ENCODE data around the gene BARHL1.

The BARHL1 gene

DNA sequence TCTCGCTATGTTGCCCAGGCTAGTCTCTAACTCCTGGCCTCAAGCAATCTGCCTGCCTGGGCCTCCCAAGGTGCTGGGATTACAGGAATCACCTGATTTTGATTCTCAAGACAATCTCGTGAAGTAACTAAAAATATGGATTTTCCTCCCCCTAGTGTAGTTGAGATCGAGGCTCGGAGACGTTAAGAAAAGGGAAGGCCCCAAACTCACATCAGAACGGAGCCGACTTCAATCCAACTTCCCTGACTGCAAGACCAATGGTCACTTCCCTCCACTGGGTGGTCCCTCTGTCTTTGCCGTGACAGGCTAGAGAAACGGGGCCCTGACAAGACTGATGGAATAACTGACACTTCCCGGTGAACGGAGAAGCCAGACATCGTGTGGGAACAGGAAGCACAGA, 28.3 kb downstream of the BARHL1 start:
- DNase-seq = no peak

DNA sequence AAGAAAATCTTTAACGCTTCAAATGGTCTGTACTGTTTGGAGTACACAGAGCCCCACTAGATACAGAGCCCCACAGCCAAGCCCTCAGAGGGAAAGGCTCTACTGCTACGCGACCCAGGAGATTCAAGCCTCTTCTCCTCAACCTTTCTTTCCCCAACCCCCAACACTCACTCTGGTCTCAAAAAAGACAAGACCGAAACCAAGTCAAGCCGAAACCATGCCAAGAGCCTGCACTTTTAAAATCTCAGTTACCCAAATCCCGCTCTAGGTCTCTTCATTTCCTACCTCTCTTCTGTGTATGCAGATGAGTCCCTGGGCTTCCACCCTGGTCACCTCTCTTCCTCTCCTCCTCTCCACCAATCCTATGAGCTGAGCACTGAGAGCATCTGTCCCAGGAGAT, 31.9 kb downstream of the BARHL1 start:
- DNase-seq = no peak

DNA sequence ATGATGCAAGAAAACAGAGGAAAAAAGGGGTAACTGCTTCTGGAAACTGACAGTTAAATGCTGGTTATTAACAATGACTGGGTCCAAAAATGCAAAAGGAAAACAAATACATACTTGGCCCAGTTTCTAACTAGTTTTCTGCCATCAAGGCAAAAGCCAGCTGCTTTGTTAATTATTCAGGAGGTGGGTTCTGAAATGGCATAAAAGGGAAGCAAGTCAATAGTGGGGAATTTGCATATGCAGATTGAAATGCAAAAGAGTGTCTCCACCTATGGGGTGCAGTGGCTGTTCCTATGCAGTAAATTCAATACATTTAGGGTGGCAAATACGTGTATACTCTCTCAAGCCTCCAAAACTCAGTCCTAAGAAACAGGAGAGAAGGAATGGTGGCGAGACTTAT, 33.4 kb downstream of the BARHL1 start:
- DNase-seq = no peak

DNA sequence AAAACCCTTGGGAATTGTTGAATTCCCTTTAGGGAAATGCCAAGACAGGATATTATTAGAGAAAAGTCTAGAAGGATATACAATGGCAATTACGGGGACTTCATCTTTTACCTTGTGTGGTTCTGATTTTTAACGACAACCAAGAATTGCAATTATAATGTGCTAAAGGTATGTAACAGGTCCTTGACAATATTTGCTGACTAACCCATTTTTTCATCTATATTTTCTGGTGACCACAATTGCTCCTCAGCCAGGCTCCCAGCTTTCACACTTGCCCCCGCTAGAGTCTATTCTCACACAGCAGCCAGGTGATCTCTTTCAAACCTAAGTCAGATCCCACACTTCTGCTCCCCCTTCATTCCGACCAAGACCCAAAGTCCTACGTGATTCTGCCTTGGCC, 34.3 kb downstream of the BARHL1 start:
- no peak for DNase-seq

DNA sequence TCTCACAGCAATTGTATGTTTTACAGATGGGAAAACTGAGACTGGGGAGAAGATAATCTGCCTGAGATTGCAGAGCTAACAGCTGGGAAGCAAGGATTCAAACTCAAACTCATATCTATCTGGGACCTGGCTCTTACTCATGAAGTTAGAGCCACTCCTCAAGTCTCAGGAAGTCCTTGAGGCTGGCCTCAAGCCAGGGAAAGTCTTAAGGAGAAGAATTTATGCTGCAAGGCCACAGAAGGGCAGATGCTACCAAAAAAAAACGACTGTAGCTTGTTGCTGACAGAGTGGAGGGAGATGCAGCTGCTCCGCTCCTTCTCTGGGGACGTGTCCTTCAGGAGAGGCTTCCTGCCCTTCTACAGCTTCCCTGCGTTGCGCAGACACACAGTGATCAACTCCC, 39.8 kb downstream of the BARHL1 start:
- DNase-seq = no peak

DNA sequence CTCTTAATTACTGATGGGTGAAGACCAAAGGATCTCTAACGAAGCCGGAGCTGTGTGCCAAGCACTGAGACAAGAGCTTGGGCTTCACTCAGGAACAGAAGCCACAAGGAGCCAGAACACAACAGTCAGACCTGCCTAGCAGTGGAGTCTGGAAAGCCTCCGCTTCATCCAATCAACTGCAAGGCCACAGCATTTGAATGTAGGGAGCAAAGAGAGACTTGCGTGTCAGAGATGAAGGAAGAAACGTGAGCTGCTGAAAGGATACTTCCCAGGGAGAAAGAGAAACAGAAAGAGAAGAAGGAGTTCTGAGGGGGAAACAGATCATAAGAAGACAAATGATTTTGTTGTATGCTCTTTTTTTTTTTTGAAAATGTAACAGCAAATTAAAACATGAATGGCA, 43.9 kb downstream of the BARHL1 start:
- DNase-seq = no peak

DNA sequence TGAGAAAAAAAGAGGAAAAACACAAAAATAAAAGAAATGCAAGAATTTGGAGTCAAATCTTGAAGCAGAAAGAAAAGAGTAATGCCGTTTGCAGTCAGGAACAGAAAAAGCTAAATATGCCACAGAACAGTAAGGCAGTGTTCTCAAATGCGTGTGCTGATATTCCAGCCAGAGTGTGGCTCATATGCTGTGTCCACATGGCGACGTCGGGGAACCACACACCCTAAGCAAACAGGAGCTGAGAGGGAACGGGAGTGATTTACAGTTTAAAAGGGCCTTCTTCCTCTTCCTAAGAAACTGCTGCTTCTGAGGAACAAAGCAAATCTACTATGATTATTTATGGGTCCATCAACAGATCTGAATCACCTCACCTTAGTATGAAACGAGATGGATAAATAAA, 44.7 kb downstream of the BARHL1 start:
- DNase-seq = no peak

DNA sequence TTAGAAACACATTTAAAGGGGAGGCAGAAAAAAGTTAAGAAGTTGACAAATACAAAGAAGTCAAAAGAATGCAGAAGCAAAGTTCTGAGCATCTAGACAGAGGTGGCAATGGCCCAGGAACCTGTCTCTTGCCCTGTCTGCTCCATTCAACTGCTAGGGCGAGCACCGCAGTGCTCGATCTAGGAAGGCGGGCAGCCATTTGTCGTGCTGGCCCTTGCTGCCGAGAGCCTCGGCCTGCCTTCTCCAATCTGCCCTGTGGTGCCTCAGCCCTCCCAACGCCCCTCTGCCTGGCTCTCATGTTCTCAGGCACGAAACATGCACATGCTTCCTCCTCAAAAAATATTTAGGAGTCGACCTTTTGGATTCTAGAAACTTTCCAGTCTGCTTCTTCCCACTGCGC, 45.2 kb downstream of the BARHL1 start:
- no peak for DNase-seq

DNA sequence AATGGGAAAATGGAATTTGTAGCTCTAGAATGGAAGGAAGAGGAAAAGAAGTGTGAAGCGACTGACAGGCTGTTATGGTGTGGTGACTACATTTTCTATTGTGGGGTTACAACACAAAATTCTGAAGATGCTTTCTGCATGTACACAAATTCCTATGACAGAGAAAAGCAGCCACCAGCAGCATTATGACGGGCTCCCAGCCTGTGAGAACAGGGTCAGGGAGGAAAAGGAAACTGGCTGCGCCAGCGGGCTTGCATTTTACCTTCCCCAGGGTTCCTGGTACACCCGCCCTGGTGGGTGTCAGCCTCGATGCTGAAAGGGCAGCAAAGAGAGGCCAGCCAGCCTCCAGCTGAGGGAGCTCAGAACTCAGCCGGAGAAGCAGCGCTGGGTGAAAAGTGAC, 46.3 kb downstream of the BARHL1 start:
- no peak for DNase-seq

DNA sequence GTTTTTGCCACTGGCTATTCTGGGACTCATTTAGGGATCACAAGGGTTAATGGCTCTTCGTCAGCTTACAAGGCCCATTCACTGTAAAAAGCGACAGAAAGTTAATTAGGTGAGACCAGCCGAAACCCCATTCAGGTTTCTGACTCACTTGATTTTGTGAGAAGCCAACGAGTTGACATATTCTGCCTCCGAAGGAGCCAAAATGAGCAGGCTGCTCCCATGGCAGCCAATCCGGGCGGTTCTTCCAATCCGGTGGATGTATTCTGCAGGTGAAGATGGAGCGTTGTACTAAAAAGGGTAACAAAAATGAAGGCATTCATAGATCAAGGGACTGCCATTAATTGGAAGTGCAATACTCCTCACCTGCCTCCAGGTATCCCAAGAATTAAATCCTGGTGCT, 47.7 kb downstream of the BARHL1 start:
- DNase-seq = no peak

DNA sequence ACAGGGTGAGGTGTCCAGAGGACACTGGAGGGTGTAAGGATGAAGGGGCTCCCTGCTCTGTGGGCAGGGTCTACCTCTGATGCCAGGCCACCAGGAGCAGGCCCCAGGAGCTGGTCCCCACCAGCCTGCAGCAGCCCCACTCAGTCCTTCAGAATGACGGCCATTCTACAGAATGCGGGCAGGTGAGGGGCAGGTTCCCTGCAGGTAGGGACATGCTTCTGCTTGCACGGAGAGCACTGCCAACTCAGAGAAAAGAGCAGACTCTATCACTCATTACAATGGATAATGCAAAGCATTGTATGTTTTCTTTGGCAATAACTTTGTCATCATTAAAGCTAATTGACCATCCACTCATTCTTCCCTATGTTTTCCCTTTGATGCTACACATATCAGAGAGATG, 48.4 kb downstream of the BARHL1 start:
- no peak for DNase-seq

DNA sequence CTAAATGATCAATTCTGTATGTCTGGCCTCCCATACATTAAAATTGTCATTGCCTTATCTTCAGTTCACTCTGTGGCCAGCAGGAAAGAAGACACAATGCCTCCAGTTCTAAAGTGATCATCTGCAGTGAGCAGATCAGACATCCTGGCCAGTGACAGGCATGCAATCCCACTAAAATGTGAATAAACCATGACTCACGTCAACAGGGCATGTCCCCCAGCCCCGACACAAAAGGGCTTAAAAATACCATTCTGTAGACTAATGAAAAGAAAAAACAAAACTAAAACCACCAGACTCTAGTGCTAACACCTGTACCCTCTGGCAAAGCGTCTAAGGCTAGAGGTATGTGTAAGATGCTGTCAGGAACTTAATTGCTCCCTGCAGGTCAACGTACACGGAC, 48.9 kb downstream of the BARHL1 start:
- no peak for DNase-seq

DNA sequence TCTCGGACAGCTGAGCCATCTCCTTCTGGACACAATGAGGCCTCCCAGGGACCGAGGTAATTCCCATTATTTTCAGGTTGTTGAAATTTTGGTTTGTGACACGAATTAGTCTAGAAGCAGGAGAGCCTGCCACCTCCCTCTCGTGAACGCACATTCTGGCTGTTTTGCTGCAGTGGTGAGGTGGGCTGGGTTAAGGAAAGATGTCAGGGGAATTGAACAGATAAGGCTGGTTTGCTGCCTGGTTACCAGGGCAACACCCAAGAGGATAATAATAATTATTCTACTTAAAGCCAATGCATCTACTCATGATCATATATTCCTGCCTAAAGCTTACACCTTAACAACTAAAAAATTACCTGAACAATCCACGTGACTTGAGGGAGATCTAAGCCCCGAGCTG, 49.3 kb downstream of the BARHL1 start:
- DNase-seq = no peak

DNA sequence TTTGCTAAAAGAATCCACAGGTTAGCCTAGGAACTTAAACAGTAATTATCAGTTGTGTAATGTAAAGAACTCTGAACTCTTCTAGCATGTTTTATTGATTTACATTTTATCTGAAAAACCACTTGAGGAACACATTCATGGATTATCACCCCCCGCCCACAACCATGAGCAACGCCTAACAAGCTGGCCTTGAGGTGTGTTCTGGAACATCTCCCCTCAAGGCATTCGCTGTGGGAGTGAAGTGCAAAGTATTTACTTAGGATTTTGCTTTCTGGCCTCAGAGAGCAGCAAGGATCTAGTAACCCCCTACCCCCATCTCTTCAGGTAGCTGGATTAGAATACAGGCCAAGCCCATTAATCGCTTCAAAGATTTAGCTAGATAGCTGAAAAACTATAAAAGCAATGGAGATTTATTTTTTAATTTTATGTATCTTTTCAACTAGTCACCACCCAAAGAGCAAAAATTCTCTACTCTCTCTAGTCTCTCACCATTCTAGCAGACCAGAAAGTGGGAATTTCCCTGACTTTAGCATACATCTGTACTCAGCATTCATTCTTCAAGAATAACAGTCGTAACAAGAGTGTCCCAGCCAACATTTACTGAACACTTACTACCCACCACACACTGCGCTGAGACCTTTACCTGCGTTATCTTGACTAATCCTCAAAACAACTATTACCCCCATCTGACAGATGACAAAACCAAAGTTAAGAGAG, 50.2 kb downstream of the BARHL1 start:
- no peak for DNase-seq

DNA sequence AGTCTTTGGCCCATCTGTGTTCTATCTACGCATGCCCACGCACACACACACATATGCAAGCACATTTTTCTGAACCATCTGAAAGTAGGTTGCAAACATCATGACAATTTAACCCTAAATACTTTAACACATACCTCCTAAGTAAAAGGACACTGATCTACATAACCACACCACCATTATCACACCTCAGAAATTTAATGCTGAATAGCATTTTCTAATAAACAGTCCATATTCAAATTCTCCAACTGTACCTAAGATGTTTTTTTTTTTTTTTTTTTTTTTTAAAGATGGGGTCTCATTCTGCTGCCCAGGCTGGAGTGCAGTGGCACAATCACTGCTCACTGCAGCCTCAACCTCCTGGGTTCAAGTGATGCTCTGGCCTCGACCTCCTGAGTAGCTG, 51.9 kb downstream of the BARHL1 start:
- no peak for DNase-seq

DNA sequence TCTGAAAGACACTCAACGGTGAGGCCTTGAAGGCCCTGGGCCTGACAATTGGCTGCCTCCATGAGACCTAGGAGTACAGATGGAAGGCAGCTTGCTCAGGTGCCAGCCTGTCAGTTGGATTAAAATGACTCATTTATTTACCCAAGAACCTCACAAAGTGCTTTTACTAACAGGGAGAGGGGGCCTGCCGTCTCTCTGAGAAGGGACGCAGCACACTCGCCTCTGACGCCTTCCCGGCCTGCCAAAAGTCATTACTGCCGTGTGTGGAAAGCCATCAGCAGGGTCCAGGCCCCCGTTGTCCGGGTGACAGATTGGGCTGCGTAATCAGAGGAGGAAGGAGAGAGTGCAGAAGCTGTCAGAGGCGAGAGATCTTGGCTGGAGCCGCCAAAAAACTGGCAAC, 54.9 kb downstream of the BARHL1 start:
- DNase-seq = no peak

DNA sequence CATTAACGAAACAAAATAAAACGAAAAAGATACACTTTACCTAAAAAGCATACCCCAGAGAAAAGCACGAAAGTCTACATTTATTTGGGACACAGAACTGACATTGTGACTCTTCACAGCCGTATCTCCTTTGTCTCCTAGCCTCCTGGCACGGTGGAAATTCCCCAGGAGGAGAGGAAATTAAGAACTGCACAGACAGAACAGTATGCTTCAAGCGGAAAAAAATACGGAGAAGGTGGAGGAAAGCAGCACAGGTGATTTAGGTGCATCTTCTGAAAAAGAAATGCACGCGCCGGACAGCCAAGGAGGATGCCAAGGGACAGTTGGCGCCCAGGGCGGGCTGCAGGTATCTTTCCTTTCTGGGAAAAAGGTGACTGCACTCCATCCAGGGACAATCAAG, 55.4 kb downstream of the BARHL1 start:
- DNase-seq = no peak

DNA sequence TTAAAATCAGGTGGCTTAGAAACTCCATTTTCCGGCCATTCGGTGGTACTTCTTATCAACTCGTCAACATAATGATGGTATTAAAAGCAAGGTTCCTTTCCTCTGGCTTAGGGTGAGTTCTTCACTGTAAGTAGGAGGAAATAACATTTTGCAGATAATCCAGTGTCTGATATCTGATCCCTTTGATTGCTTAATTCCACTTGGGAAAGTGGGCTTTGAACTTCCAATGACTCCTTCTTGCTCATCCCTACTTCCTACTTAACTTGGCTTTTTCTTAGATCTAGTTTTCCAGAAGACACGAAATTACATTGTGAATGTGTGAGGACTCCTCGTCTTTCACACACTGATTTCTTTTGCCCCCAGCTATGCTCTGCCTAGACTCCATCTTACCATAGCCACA, 55.8 kb downstream of the BARHL1 start:
- no peak for DNase-seq

DNA sequence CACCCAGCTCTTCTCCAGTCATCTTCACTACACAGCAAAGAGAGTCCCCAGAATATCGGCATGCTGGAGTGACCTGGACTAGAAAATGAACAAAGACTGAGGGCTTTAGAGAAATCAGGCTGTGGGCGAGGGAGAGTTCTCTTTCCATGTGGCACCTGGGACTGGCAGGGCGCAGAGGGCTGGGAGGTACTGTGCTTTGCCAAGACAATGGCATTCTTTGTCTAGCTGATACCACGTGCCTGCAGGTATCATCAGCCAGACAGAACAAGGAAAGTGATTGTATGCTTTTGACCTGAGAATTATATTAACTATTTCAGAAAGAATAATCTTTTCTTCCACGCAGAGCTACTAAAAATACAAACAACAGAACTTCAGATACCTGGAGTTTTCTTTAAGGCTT, 56.9 kb downstream of the BARHL1 start:
- DNase-seq = no peak

Measured in amygdala (tissue), 56 donors.